ENCODE data around the gene PTPRM.

Gene PTPRM

DNA sequence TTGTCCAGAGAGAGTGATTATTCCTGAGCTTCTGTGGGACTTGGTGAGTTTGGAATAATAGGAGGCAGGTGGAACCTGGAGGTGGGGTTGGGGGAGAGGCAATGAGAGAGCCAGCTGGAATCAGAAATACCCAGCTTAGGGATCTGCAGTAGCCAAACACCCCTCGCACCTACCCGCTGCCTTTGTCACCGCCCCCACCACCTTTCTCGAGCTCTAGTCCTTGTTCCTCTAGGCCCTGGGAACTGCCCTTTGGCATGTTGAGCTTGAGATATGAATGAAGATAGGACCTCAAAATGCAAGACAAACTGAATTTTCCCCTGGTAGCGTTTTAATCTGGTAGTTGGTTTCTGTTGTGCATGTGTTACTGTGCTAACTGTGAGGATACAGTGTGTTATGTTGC, 242.9 kb downstream of the PTPRM start:
- peaks cover 11% of the 10 kb centered on the region; the same call in 1 of the 2 replicates for H3K9me3 ChIP-seq (ENCODE audit: insufficient read depth, low read depth, low read length)
- H3K27me3 ChIP-seq (ENCODE audit: insufficient read depth, low read length, poor library complexity, severe bottlenecking) = no peaks in the 10 kb centered on the region
- TF ChIP-seq, protein P1, sequence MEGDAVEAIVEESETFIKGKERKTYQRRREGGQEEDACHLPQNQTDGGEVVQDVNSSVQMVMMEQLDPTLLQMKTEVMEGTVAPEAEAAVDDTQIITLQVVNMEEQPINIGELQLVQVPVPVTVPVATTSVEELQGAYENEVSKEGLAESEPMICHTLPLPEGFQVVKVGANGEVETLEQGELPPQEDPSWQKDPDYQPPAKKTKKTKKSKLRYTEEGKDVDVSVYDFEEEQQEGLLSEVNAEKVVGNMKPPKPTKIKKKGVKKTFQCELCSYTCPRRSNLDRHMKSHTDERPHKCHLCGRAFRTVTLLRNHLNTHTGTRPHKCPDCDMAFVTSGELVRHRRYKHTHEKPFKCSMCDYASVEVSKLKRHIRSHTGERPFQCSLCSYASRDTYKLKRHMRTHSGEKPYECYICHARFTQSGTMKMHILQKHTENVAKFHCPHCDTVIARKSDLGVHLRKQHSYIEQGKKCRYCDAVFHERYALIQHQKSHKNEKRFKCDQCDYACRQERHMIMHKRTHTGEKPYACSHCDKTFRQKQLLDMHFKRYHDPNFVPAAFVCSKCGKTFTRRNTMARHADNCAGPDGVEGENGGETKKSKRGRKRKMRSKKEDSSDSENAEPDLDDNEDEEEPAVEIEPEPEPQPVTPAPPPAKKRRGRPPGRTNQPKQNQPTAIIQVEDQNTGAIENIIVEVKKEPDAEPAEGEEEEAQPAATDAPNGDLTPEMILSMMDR (conservative IDR thresholded peaks at IDR 0.05; ENCODE audit: low read length) = no peak
- TF ChIP-seq EZH2phosphoT487 (IDR thresholded peaks at IDR 0.05; ENCODE audit: borderline replicate concordance) = no peak
- no peak overlapping the region for H2AFZ ChIP-seq (ENCODE audit: low read length)
- no peaks in the 10 kb centered on the region for H3K36me3 ChIP-seq (ENCODE audit: insufficient read depth, low read length)
- no peak overlapping the region for H3K4me2 ChIP-seq (ENCODE audit: low read depth, low read length, poor library complexity, severe bottlenecking)
- no peaks in the 10 kb centered on the region for H3K4me1 ChIP-seq (ENCODE audit: insufficient read depth, low read length, poor library complexity, severe bottlenecking)
- H4K20me1 ChIP-seq (ENCODE audit: insufficient read depth, low read length, poor library complexity, severe bottlenecking) = no peaks in the 10 kb centered on the region
- H3F3A ChIP-seq (ENCODE audit: low read depth) = no peaks in the 10 kb centered on the region
- H3K4me3 ChIP-seq (ENCODE audit: low read length, poor library complexity, severe bottlenecking) = no peak overlapping the region
- H3K79me2 ChIP-seq (ENCODE audit: insufficient read depth, low read length) = no peaks in the 10 kb centered on the region
- H3K9me2 ChIP-seq (replicated peaks; ENCODE audit: low read depth, low read length) = no peaks in the 10 kb centered on the region
- H3K9ac ChIP-seq (ENCODE audit: low read depth, low read length, poor library complexity, severe bottlenecking) = no peak overlapping the region

DNA sequence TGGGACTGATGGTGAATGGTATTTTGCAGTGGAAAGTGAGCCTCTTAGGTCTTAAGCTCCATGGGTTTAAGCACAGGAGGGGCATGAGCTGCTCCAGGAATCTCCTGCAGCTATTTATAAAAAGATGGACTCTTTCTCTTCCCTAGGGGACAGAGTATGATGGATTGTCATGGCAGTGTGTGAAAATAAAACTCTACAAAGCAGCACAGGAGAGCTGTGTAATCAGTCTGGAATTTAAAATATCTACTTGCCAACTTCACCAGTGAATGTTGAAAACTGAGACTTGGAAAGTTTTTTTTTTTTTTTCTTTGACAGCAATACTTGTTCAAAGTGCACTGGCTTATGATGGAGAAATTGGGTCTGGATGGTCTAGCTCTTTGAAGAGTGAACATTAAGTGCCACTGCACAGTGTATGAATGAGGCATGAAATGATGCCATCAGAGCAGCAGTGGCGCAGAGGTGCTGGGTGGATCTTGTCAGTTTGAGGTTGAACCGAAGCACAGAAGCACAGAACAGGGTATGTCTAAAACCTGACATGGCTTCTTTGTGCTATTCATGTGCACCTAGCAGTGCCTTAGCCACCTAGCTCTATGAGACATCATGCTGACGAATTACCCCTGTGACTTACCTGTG, 245.4 kb downstream of the PTPRM start:
- H3K36me3 ChIP-seq (ENCODE audit: insufficient read depth, low read length) = no peaks in the 10 kb centered on the region
- H3K4me3 ChIP-seq (ENCODE audit: low read length, poor library complexity, severe bottlenecking) = no peak overlapping the region
- no peak overlapping the region for H2AFZ ChIP-seq (ENCODE audit: low read length)
- H3F3A ChIP-seq (ENCODE audit: low read depth) = no peaks in the 10 kb centered on the region
- H3K9ac ChIP-seq (ENCODE audit: low read depth, low read length, poor library complexity, severe bottlenecking) = no peak overlapping the region
- H3K9me3 ChIP-seq (ENCODE audit: insufficient read depth, low read depth, low read length) = peaks cover 13% of the 10 kb centered on the region; the same call in 1 of the 2 replicates
- no peaks in the 10 kb centered on the region for H3K79me2 ChIP-seq (ENCODE audit: insufficient read depth, low read length)
- no peaks in the 10 kb centered on the region for H3K27me3 ChIP-seq (ENCODE audit: insufficient read depth, low read length, poor library complexity, severe bottlenecking)
- H3K4me2 ChIP-seq (ENCODE audit: low read depth, low read length, poor library complexity, severe bottlenecking) = no peak overlapping the region
- TF ChIP-seq EZH2phosphoT487 (IDR thresholded peaks at IDR 0.05; ENCODE audit: borderline replicate concordance) = no peak
- TF ChIP-seq, protein P1 (conservative IDR thresholded peaks at IDR 0.05; ENCODE audit: low read length) = no peak
- no peaks in the 10 kb centered on the region for H3K9me2 ChIP-seq (replicated peaks; ENCODE audit: low read depth, low read length)
- no peaks in the 10 kb centered on the region for H4K20me1 ChIP-seq (ENCODE audit: insufficient read depth, low read length, poor library complexity, severe bottlenecking)
- H3K4me1 ChIP-seq (ENCODE audit: insufficient read depth, low read length, poor library complexity, severe bottlenecking) = no peaks in the 10 kb centered on the region

DNA sequence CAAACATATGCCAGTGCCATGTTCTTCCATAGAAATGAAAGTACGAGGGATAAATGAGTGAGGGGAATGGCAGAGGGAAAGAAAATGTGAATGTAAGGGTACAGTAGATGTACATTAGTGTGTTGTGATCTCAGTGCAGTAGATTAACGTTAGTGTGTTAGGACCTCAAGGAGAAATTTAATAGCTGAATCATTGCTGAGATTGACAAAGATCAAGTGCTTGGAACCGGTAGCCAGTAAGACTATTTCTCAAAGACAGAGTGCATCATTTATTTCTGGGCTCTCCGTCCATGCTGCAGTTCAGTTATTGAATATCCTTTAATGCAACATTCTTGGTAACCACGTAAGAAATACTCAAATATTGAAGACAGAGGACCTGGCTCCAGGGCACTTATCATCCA, 246.0 kb downstream of the PTPRM start:
- Histone ChIP-seq H3K9me2 (replicated peaks; ENCODE audit: low read depth, low read length) (no peaks in the 10 kb centered on the region), H3K9ac (ENCODE audit: low read depth, low read length, poor library complexity, severe bottlenecking) (no peak overlapping the region), H3K9me3 (ENCODE audit: insufficient read depth, low read depth, low read length) (peaks cover 13% of the 10 kb centered on the region; the same call in 1 of the 2 replicates), H2AFZ (ENCODE audit: low read length) (no peak overlapping the region), H3K79me2 (ENCODE audit: insufficient read depth, low read length) (no peaks in the 10 kb centered on the region), H3F3A (ENCODE audit: low read depth) (no peaks in the 10 kb centered on the region), H3K27me3 (ENCODE audit: insufficient read depth, low read length, poor library complexity, severe bottlenecking) (no peaks in the 10 kb centered on the region), H4K20me1 (ENCODE audit: insufficient read depth, low read length, poor library complexity, severe bottlenecking) (no peaks in the 10 kb centered on the region), H3K4me2 (ENCODE audit: low read depth, low read length, poor library complexity, severe bottlenecking) (no peak overlapping the region), H3K4me1 (ENCODE audit: insufficient read depth, low read length, poor library complexity, severe bottlenecking) (no peaks in the 10 kb centered on the region), H3K4me3 (ENCODE audit: low read length, poor library complexity, severe bottlenecking) (no peak overlapping the region), H3K36me3 (ENCODE audit: insufficient read depth, low read length) (no peaks in the 10 kb centered on the region)
- TF ChIP-seq EZH2phosphoT487 (IDR thresholded peaks at IDR 0.05; ENCODE audit: borderline replicate concordance) = no peak
- TF ChIP-seq, protein P1 (conservative IDR thresholded peaks at IDR 0.05; ENCODE audit: low read length) = no peak

All from Loucy (cell line).